Endothelial cell of umbilical vein (primary cell): ENCODE measurements around the gene CNOT1.

ENCODE experiments used
- EZH2 ChIP-seq: IDR thresholded peaks from 2 replicates; pipeline ENCODE4 v1.6.1; 2012; ENCODE audit warnings: borderline replicate concordance, low read depth, mild to moderate bottlenecking, moderate library complexity, low read length, inconsistent platforms; ENCODE audit not compliant: severe bottlenecking
- FOS ChIP-seq: IDR thresholded peaks from 2 replicates; pipeline ENCODE4 v1.6.1; 2011; ENCODE audit warnings: mild to moderate bottlenecking, low read length, moderate library complexity, borderline replicate concordance; ENCODE audit not compliant: insufficient read depth
- GATA2 ChIP-seq: IDR thresholded peaks from 2 replicates; pipeline ENCODE4 v1.7.0; 2011; ENCODE audit warnings: low read depth, mild to moderate bottlenecking, moderate library complexity, mixed read lengths, low read length; ENCODE audit not compliant: insufficient read length, insufficient read depth
- JUN ChIP-seq: IDR thresholded peaks from 2 replicates; pipeline ENCODE4 v1.6.1; 2011; ENCODE audit warnings: borderline replicate concordance, low read depth; ENCODE audit not compliant: insufficient read length, insufficient read depth
- MYC ChIP-seq: IDR thresholded peaks from one replicate; pipeline ENCODE4 v1.6.1; 2011; ENCODE audit warnings: mild to moderate bottlenecking, low read depth, low read length
- POLR2A ChIP-seq: IDR thresholded peaks from 2 replicates; pipeline ENCODE4 v1.6.1; 2012; ENCODE audit warnings: low read depth, mild to moderate bottlenecking, control low read depth, low read length
- POLR2AphosphoS5 ChIP-seq: IDR thresholded peaks from 2 replicates; pipeline ENCODE4 v1.6.1; 2012; ENCODE audit warnings: low read depth, mild to moderate bottlenecking, control low read depth, low read length, moderate library complexity; ENCODE audit not compliant: insufficient read depth
- TF ChIP-seq, protein P1 (sequence below), 2 donors: IDR thresholded peaks; 1 replicate in 1 of 2; 2 replicates in 1 of 2; pipeline ENCODE4 v1.5.1; 2011; ENCODE audit warnings: low read length in 2 of 2, mild to moderate bottlenecking in 2 of 2, moderate library complexity in 2 of 2, control low read depth in 1 of 2, inconsistent platforms in 1 of 2, low read depth in 1 of 2; ENCODE audit not compliant: insufficient read depth in 1 of 2; ENCODE audit errors: extremely low read depth in 1 of 2
- TF ChIP-seq, protein P2 (sequence below): IDR thresholded peaks from 2 replicates; pipeline ENCODE4 v1.6.1; 2011; ENCODE audit not compliant: insufficient read depth, insufficient read length

DNA sequence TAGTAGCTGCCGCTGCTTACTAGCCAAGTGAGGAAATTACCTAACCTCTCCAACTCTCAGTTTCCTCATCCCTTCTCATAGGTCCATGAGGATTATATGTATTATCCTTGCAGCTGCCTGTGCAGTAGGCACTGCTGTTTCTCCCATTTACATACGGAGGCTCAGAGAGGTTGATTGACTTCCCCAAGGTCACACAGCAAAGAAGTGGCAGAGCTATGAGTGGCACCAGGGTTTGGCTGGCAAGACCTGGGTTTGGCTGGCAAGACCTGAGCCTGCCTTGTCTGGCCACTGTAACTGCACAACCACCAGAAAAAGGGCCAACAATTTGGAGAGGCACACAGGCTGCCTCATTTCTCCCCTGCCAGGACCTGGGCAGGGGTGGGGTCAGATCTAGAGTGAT is 132.2 kb downstream of the CNOT1 start:
- TF ChIP-seq, protein P1, sequence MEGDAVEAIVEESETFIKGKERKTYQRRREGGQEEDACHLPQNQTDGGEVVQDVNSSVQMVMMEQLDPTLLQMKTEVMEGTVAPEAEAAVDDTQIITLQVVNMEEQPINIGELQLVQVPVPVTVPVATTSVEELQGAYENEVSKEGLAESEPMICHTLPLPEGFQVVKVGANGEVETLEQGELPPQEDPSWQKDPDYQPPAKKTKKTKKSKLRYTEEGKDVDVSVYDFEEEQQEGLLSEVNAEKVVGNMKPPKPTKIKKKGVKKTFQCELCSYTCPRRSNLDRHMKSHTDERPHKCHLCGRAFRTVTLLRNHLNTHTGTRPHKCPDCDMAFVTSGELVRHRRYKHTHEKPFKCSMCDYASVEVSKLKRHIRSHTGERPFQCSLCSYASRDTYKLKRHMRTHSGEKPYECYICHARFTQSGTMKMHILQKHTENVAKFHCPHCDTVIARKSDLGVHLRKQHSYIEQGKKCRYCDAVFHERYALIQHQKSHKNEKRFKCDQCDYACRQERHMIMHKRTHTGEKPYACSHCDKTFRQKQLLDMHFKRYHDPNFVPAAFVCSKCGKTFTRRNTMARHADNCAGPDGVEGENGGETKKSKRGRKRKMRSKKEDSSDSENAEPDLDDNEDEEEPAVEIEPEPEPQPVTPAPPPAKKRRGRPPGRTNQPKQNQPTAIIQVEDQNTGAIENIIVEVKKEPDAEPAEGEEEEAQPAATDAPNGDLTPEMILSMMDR (IDR thresholded peaks at IDR 0.05; ENCODE audit: extremely low read depth in 1 of 2, insufficient read depth in 1 of 2, low read depth in 1 of 2, low read length in 2 of 2) = no peak
- no peak for TF ChIP-seq GATA2
- no peak for TF ChIP-seq POLR2A
- no peak for TF ChIP-seq FOS
- no peak for TF ChIP-seq EZH2
- TF ChIP-seq POLR2AphosphoS5 = no peak
- no peak for TF ChIP-seq MYC
- TF ChIP-seq JUN = no peak
- TF ChIP-seq, protein P2, sequence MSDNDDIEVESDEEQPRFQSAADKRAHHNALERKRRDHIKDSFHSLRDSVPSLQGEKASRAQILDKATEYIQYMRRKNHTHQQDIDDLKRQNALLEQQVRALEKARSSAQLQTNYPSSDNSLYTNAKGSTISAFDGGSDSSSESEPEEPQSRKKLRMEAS = no peak
